HepG2 (cell line): ENCODE measurements around the gene IGFALS. TPM values are rescaled to one million over a fixed set of nuclear protein-coding genes. Genes with fewer than 3 reads are reported as not detected.

Experiments
- ADNP ChIP-seq: sonication (generic); formaldehyde crosslinking; IDR thresholded peaks from 2 replicates; pipeline ENCODE4 v1.4.0; 2020; ENCODE audit warnings: missing genetic modification reagents
- BCLAF1 ChIP-seq: fragments of 450-650 bp; IDR thresholded peaks from 2 replicates; pipeline ENCODE4 v1.6.1; 2017; ENCODE audit warnings: mild to moderate bottlenecking
- CHD4 ChIP-seq: fragments of 200-600 bp; sonication (generic); IDR thresholded peaks from 2 replicates; pipeline ENCODE4 v1.7.0; 2017; ENCODE audit warnings: mild to moderate bottlenecking, low read length, borderline replicate concordance
- GLI4 ChIP-seq: sonication (generic); formaldehyde crosslinking; IDR thresholded peaks from 2 replicates; pipeline ENCODE4 v1.5.1; 2020; ENCODE audit warnings: missing genetic modification reagents, mild to moderate bottlenecking, moderate library complexity, borderline replicate concordance
- LBX2 ChIP-seq: sonication (generic); formaldehyde crosslinking; IDR thresholded peaks from 2 replicates; pipeline ENCODE4 v1.5.0; 2020; ENCODE audit warnings: missing genetic modification reagents, mild to moderate bottlenecking, borderline replicate concordance
- MAF1 ChIP-seq: sonication (generic); formaldehyde crosslinking; IDR thresholded peaks from 2 replicates; pipeline ENCODE4 v1.5.0; 2020; ENCODE audit warnings: missing genetic modification reagents, borderline replicate concordance
- NR2F6 ChIP-seq, 2 experiments: IDR thresholded peaks; 2 replicates each; pipeline ENCODE4 v1.6.1; 2016; ENCODE audit warnings: antibody characterized with exemption in 1 of 2, mild to moderate bottlenecking in 1 of 2
- PPARG ChIP-seq: conservative IDR thresholded peaks from 2 replicates; pipeline ENCODE4 v1.6.1; 2016; ENCODE audit warnings: missing biosample characterization, missing genetic modification reagents
- SP2 ChIP-seq: sonication (generic); formaldehyde crosslinking; IDR thresholded peaks from 2 replicates; pipeline ENCODE4 v1.5.1; 2020; ENCODE audit warnings: mild to moderate bottlenecking, missing genetic modification reagents
- ZMAT5 ChIP-seq: sonication (generic); formaldehyde crosslinking; IDR thresholded peaks from 2 replicates; pipeline ENCODE4 v1.5.0; 2020; ENCODE audit warnings: mild to moderate bottlenecking, low read depth, missing genetic modification reagents, borderline replicate concordance
- ZNF260 ChIP-seq: sonication (generic); formaldehyde crosslinking; IDR thresholded peaks from 2 replicates; pipeline ENCODE4 v1.4.0; 2020; ENCODE audit warnings: missing genetic modification reagents, low read depth, mild to moderate bottlenecking, borderline replicate concordance
- ZNF318 ChIP-seq: sonication (generic); formaldehyde crosslinking; IDR thresholded peaks from 2 replicates; pipeline ENCODE4 v1.4.0; 2020; ENCODE audit warnings: mild to moderate bottlenecking, missing genetic modification reagents
- ZNF414 ChIP-seq: sonication (generic); formaldehyde crosslinking; IDR thresholded peaks from 2 replicates; pipeline ENCODE4 v1.5.0; 2020; ENCODE audit warnings: missing genetic modification reagents
- ZNF691 ChIP-seq: sonication (generic); formaldehyde crosslinking; IDR thresholded peaks from 2 replicates; pipeline ENCODE4 v1.4.0; 2020; ENCODE audit warnings: missing genetic modification reagents, low read depth, mild to moderate bottlenecking, borderline replicate concordance
- polyA plus RNA-seq, 8 experiments: library from polyadenylated mRNA; depleted of rRNA in 3 of 8; stranded (reverse) in 7 of 8; unstranded in 1 of 8; fragments of >200 nt; fragmentation: Illumina TruSeq in 4 of 8; extraction: Trizol in 4 of 8; gene quantifications; 2 replicates each; pipeline versions ENCODE4 v1.2.1 to v1.2.3, GENCODE V29; 2011 to 2016; ENCODE audit warnings: low read depth in 4 of 8, missing spikeins in 1 of 8, mixed read lengths in 1 of 8; ENCODE audit not compliant: insufficient read depth in 1 of 8
- total RNA-seq, 5 experiments: library from RNA; depleted of rRNA; stranded (reverse); fragments of >200 nt; fragmentation: Illumina TruSeq; extraction: Trizol; gene quantifications; 2 replicates each; pipeline ENCODE4 v1.2.3, GENCODE V29; 2016; ENCODE audit warnings: low read depth in 1 of 5

IGFALS gene
- total and polyA plus RNA-seq, 2 of the 13 experiments (the other 11 are each of a cell fraction or from before 2014, with no cell fraction given) = 0.34 to 2.4 TPM

- TF ChIP-seq ZNF691 (CRISPR knock-in tag) (peak; percentile 91; the same call in 1 of the 2 replicates), NR2F6 (IDR thresholded peaks at IDR 0.05) (no peak), NR2F6 (CRISPR knock-in tag; IDR thresholded peaks at IDR 0.05) (peak; percentile 44; the same call in 1 of the 2 replicates), GLI4 (CRISPR knock-in tag) (no peak; the same call in none of the 2 replicates), PPARG (CRISPR knock-in tag) (no peak), ZNF260 (CRISPR knock-in tag) (no peak), ADNP (CRISPR knock-in tag) (no peak), LBX2 (CRISPR knock-in tag) (no peak), SP2 (CRISPR knock-in tag) (peak; percentile 75), BCLAF1 (no peak), ZNF414 (CRISPR knock-in tag) (peak; percentile 99), CHD4 (no peak), ZNF318 (CRISPR knock-in tag) (no peak; the same call in 1 of the 2 replicates), ZMAT5 (CRISPR knock-in tag) (no peak), MAF1 (no peak; the same call in 1 of the 2 replicates)
Observed at GRCh38 chr16:1772908-1773702, 20.4 kb downstream of the IGFALS start, which contains the start of gene MRPS34 (continued).
